Heart left ventricle (tissue), 16 donors: ENCODE data around the gene PTPRN2. TPM values are rescaled to one million over a fixed set of nuclear protein-coding genes. Genes with fewer than 3 reads are reported as not detected.

Source experiments
- ATAC-seq, 4 donors: fragments of 200-7000 bp; cut with Tn5 transposase; one replicate each; pipeline ENCODE4 v1.9.1; 2020 to 2022; ENCODE audit warnings: moderate library complexity in 4 of 4, mild to moderate bottlenecking in 3 of 4, moderate number of reproducible peaks in 1 of 4
- DNase-seq, 5 donors: peaks; one replicate each; pipeline ENCODE4 v3.0.0-alpha.2; 2020
- H3K27ac ChIP-seq, 12 donors: fragments of 200-600 bp; sonication (generic) in 4 of 12; one replicate each; pipeline versions ENCODE4 v1.5.0 to v1.8.0; 2016 to 2022; ENCODE audit warnings: mild to moderate bottlenecking in 2 of 12
- H3K27me3 ChIP-seq, 9 donors: fragments of 200-600 bp; sonication (generic) in 2 of 9; one replicate each; pipeline versions ENCODE4 v1.5.1 to v1.8.0; 2016 to 2022; ENCODE audit warnings: mild to moderate bottlenecking in 3 of 9
- H3K36me3 ChIP-seq, 9 donors: fragments of 200-600 bp; sonication (generic) in 2 of 9; one replicate each; pipeline versions ENCODE4 v1.5.0 to v1.8.0; 2018 to 2022; ENCODE audit warnings: mild to moderate bottlenecking in 2 of 9
- H3K4me1 ChIP-seq, 12 donors: fragments of 200-600 bp; sonication (generic) in 4 of 12; one replicate each; pipeline versions ENCODE4 v1.5.0 to v1.8.0; 2016 to 2022; ENCODE audit warnings: mild to moderate bottlenecking in 3 of 12
- H3K4me3 ChIP-seq, 12 donors: fragments of 200-600 bp; sonication (generic) in 4 of 12; one replicate each; pipeline versions ENCODE4 v1.5.0 to v1.8.0; 2017 to 2022; ENCODE audit warnings: mild to moderate bottlenecking in 9 of 12, moderate library complexity in 4 of 12
- H3K9me3 ChIP-seq, 12 donors: fragments of 200-600 bp; sonication (generic) in 4 of 12; one replicate each; pipeline versions ENCODE4 v1.5.0 to v1.8.0; 2016 to 2022; ENCODE audit warnings: mild to moderate bottlenecking in 1 of 12
- CTCF ChIP-seq, 12 donors: fragments of 200-600 bp; sonication (generic) in 4 of 12; IDR thresholded peaks; one replicate each; pipeline versions ENCODE4 v1.5.0 to v1.8.0; 2018 to 2022; ENCODE audit warnings: antibody characterized with exemption in 12 of 12, mild to moderate bottlenecking in 5 of 12
- POLR2A ChIP-seq, 2 donors: fragments of 450-650 bp; IDR thresholded peaks; one replicate each; pipeline ENCODE4 v1.6.1; 2017; ENCODE audit warnings: antibody characterized with exemption in 2 of 2, mild to moderate bottlenecking in 2 of 2, moderate library complexity in 2 of 2
- WGBS, 4 donors: extraction: QIAGEN DNeasy Blood & Tissue Kit in 2 of 4; methylation state at CpG; one replicate each; pipeline versions ENCODE4 v1.1.5 to v1.1.7; 2013 to 2018; 5-methylcytosine and 5-hydroxymethylcytosine counted together
- intact Hi-C, 10 donors: fragments of 100-400 bp; cut with DNase I; formaldehyde crosslinking; loops; one replicate each; pipeline versions ENCODE4 v1.11.1 to v1.14.2; 2022
- polyA plus RNA-seq, 2 donors: library from polyadenylated mRNA; stranded (reverse); fragments of 200-250 nt; gene quantifications; one replicate each; pipeline ENCODE4 v1.2.3, GENCODE V29; 2013
- total RNA-seq, 9 donors: library from RNA; depleted of rRNA in 2 of 9; stranded (reverse); fragments of >200 nt in 2 of 9; fragmentation: NEBNext Ultra II Directional in 3 of 9; extraction: Animal tissue kit (Norgen Biotek cat#: 25700) in 3 of 9; gene quantifications; one replicate each; pipeline versions ENCODE4 v1.1.0 to v1.2.4, GENCODE V29; 2016 to 2023
- donor health status: ischemic (EF 13 %, LVEDD 7.1; RV severe dilation, severe dysfunction).
- donor health status: healthy with polysubstance abuse.
- donor health status: DM: no; HTN: yes; CAD: no.
- donor health status: DM: no; HTN: no; CAD: no.
- donor health status: ischemic (EF 25% LVEDD 6.9; RV normal size, moderate dysfunction).
- donor health status: ischemic (EF 25% LVEDD 5.7; RV mildly dilated, moderate dysfunction).
- donor health status: healthy.
- donor health status: DM: yes; HTN: yes; CAD: no.
- donor health status: ischemic (EF 35%, LVEDD 5.7; RV mildly dilated, moderate dysfunction).
- donor health status: nonischemic (EF 11% LVEDD 7.7; RV severe dilation, severe dysfunction).
- donor health status: DM: yes; HTN: yes; CAD: no.
- donor health status: PGD.
- donor health status: ischemic (EF 29% LVEDD 5.4; RV normal size, mild dysfunction).
- donor health status: nonischemic (EF 23%, LVEDD 6.1; RV moderate dilation, normal function).

PTPRN2 gene
- total and polyA plus RNA-seq, 11 donors, result 0.61 to 2.3 (median 1.3) TPM

GRCh38 chr7:157514306-157514705 lies 1073.3 kb downstream of the PTPRN2 start:
- H3K36me3 ChIP-seq, result no peaks in the 10 kb centered on the region
- intact Hi-C loops, result no loop called here
- H3K27ac ChIP-seq, result no peak overlapping the region
- TF ChIP-seq POLR2A (IDR thresholded peaks at IDR 0.05), result no peak
- TF ChIP-seq CTCF (IDR thresholded peaks at IDR 0.05), result no peak
- H3K4me1 ChIP-seq, result no peaks in the 10 kb centered on the region
- H3K4me3 ChIP-seq, result no peak overlapping the region
- 71 to 77% (median 75%) methylated on average over 6 to 11 of the region's 11 CpGs for WGBS, 4 donors
- DNase-seq (no peak), ATAC-seq (no peak)
- peaks cover 0 to 7% (median 0%) of the 10 kb centered on the region in 12 donors for H3K9me3 ChIP-seq
- peaks cover 0 to 18% (median 0%) of the 10 kb centered on the region in 9 donors for H3K27me3 ChIP-seq

GRCh38 chr7:157513682-157514081 lies 1073.9 kb downstream of the PTPRN2 start:
- H3K27me3 ChIP-seq, result peaks cover 0 to 18% (median 0%) of the 10 kb centered on the region in 9 donors
- H3K4me3 ChIP-seq, result no peak overlapping the region
- WGBS, 4 donors, result 90 to 94% (median 90%) methylated on average over 16 of the region's 16 CpGs
- no peaks in the 10 kb centered on the region for H3K36me3 ChIP-seq
- no peak for TF ChIP-seq POLR2A (IDR thresholded peaks at IDR 0.05)
- no peak for TF ChIP-seq CTCF (IDR thresholded peaks at IDR 0.05)
- intact Hi-C loops, result no loop called here
- H3K27ac ChIP-seq, result no peak overlapping the region
- no peak for DNase-seq
- peaks cover 0 to 7% (median 0%) of the 10 kb centered on the region in 12 donors for H3K9me3 ChIP-seq
- no peak for ATAC-seq
- H3K4me1 ChIP-seq, result no peaks in the 10 kb centered on the region

GRCh38 chr7:157513162-157513621 lies 1074.4 kb downstream of the PTPRN2 start:
- Histone ChIP-seq H3K4me3 (no peak overlapping the region), H3K27ac (no peak overlapping the region), H3K9me3 (peaks cover 0 to 7% (median 0%) of the 10 kb centered on the region in 12 donors), H3K36me3 (no peaks in the 10 kb centered on the region), H3K4me1 (no peaks in the 10 kb centered on the region), H3K27me3 (peaks cover 0 to 18% (median 0%) of the 10 kb centered on the region in 9 donors)
- DNase-seq, result no peak
- 65 to 68% (median 67%) methylated on average over 18 of the region's 18 CpGs for WGBS, 4 donors
- TF ChIP-seq POLR2A (IDR thresholded peaks at IDR 0.05), result no peak
- no peak for TF ChIP-seq CTCF (IDR thresholded peaks at IDR 0.05)
- intact Hi-C loops, result no loop called here
- ATAC-seq, result no peak

GRCh38 chr7:157509226-157509625 lies 1078.4 kb downstream of the PTPRN2 start:
- H3K36me3 ChIP-seq, result no peaks in the 10 kb centered on the region
- ATAC-seq, result no peak
- peaks cover 0 to 18% (median 0%) of the 10 kb centered on the region in 9 donors for H3K27me3 ChIP-seq
- TF ChIP-seq POLR2A (IDR thresholded peaks at IDR 0.05), result no peak
- TF ChIP-seq CTCF (IDR thresholded peaks at IDR 0.05), result no peak
- peaks cover 0 to 21% (median 2%) of the 10 kb centered on the region in 12 donors for H3K9me3 ChIP-seq
- no peak overlapping the region for H3K4me3 ChIP-seq
- no peak overlapping the region for H3K27ac ChIP-seq
- intact Hi-C loops, result no loop called here
- H3K4me1 ChIP-seq, result no peaks in the 10 kb centered on the region
- WGBS, 4 donors, result 67 to 89% (median 74%) methylated on average over 2 of the region's 2 CpGs
- no peak for DNase-seq
